ENCODE data around the gene SLMAP.

- TF ChIP-seq CTCF (IDR thresholded peaks at IDR 0.05; ENCODE audit: borderline replicate concordance, extremely low read depth, low read length, poor library complexity, severe bottlenecking) (no peak), EZH2 (IDR thresholded peaks at IDR 0.05; ENCODE audit: borderline replicate concordance, low read depth, low read length, severe bottlenecking) (no peak)
Measured at GRCh38 chr3:57892423-57892822, 136.3 kb downstream of the SLMAP start.
